Activated CD8-positive, alpha-beta T cell treated with anti-CD3 and anti-CD28 coated beads for 36 hours (primary cell): ENCODE measurements around the gene BRD8. TPM values are rescaled to one million over a fixed set of nuclear protein-coding genes. Genes with fewer than 3 reads are reported as not detected.

ENCODE experiments used
- ATAC-seq: fragments of 200-7000 bp; cut with Tn5 transposase; one replicate; pipeline ENCODE4 v1.10.0; 2021; ENCODE audit warnings: mild to moderate bottlenecking, moderate library complexity
- CTCF ChIA-PET: fragments of 350-600 bp; sonication (Branson Sonifier 250); formaldehyde crosslinking; loops from one replicate; lab custom pipeline; 2021; ENCODE audit warnings: antibody characterized with exemption; lab: Charles Lee
- POLR2A ChIA-PET: fragments of 350-600 bp; sonication (Branson Sonifier 250); formaldehyde crosslinking; loops from one replicate; lab custom pipeline; 2021; ENCODE audit warnings: antibody characterized with exemption; lab: Charles Lee
- DNase-seq: peaks from one replicate; pipeline ENCODE4 v3.0.0-alpha.2; 2020
- H3K27ac Mint-ChIP-seq: one replicate; pipeline ENCODE4 v1.8.0; 2021; ENCODE audit warnings: mild to moderate bottlenecking, mixed read lengths
- H3K27me3 Mint-ChIP-seq: one replicate; pipeline ENCODE4 v1.8.0; 2021; ENCODE audit warnings: mixed read lengths
- H3K36me3 Mint-ChIP-seq: one replicate; pipeline ENCODE4 v1.8.0; 2021; ENCODE audit warnings: low read depth, mixed read lengths
- H3K4me1 Mint-ChIP-seq: one replicate; pipeline ENCODE4 v1.8.0; 2021; ENCODE audit warnings: low read depth, mixed read lengths
- H3K4me3 Mint-ChIP-seq: one replicate; pipeline ENCODE4 v1.8.0; 2021; ENCODE audit warnings: mild to moderate bottlenecking, moderate library complexity, mixed read lengths
- H3K9me3 Mint-ChIP-seq: one replicate; pipeline ENCODE4 v1.8.0; 2021; ENCODE audit warnings: mixed read lengths
- intact Hi-C: fragments of 100-400 bp; cut with micrococcal nuclease; formaldehyde crosslinking; loops from one replicate; pipeline ENCODE4 v1.10.0; 2022
- total RNA-seq, 2 experiments: library from RNA; stranded (reverse); gene quantifications; one replicate each; pipeline ENCODE4 v1.2.3, GENCODE V29; 2021
- TF ChIP-seq, protein P1 (sequence below): fragments of 200-600 bp; IDR thresholded peaks from one replicate; pipeline ENCODE4 v1.8.0; 2022; ENCODE audit warnings: antibody characterized with exemption, mild to moderate bottlenecking

The BRD8 gene, protein sequence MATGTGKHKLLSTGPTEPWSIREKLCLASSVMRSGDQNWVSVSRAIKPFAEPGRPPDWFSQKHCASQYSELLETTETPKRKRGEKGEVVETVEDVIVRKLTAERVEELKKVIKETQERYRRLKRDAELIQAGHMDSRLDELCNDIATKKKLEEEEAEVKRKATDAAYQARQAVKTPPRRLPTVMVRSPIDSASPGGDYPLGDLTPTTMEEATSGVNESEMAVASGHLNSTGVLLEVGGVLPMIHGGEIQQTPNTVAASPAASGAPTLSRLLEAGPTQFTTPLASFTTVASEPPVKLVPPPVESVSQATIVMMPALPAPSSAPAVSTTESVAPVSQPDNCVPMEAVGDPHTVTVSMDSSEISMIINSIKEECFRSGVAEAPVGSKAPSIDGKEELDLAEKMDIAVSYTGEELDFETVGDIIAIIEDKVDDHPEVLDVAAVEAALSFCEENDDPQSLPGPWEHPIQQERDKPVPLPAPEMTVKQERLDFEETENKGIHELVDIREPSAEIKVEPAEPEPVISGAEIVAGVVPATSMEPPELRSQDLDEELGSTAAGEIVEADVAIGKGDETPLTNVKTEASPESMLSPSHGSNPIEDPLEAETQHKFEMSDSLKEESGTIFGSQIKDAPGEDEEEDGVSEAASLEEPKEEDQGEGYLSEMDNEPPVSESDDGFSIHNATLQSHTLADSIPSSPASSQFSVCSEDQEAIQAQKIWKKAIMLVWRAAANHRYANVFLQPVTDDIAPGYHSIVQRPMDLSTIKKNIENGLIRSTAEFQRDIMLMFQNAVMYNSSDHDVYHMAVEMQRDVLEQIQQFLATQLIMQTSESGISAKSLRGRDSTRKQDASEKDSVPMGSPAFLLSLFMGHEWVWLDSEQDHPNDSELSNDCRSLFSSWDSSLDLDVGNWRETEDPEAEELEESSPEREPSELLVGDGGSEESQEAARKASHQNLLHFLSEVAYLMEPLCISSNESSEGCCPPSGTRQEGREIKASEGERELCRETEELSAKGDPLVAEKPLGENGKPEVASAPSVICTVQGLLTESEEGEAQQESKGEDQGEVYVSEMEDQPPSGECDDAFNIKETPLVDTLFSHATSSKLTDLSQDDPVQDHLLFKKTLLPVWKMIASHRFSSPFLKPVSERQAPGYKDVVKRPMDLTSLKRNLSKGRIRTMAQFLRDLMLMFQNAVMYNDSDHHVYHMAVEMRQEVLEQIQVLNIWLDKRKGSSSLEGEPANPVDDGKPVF
- total RNA-seq, result 10 to 100 TPM; 42.0 to 46.3 TPM

DNA sequence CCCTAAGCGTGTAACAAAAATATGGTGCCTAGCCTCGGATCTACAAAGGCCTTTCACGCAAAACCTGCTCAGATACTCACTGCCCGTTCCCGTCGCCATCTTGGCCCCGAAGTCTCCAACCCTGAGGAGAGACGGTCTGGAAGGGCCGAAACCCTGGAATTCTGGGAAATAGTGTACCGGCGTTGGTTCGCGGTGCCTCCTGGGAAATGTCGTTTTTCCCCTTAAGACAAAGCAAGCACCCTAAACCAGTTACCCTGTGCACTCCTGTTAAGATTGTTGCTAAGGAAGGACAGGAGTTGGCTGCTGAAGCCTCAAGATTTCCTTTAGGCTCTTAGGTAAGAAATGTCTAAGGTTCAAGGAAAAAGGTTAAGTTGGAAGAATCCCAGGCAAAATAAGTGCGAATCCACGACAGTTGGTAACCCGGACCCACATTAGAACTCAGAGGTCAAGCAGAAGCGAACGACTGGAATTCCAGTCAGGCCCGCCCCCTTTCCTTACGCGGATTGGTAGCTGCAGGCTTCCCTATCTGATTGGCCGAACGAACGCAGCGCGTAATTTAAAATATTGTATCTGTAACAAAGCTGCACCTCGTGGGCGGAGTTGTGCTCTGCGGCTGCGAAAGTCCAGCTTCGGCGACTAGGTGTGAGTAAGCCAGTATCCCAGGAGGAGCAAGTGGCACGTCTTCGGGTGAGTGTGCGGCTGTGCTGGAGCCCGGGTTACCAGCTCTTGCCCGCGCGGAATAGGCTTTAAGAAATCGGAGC lies at the start of gene BRD8, which contains the start of gene KIF20A:
Gene BRD8, minus strand, starts transcription at position 115 of the 761 bp plus-strand sequence. Its CDS starts 16 bp downstream, at position 99.
Gene KIF20A, plus strand, starts transcription at position 597 of the 761 bp plus-strand sequence. CDS start 569 bp downstream, outside the sequence.
- Mint-ChIP-seq H3K4me1 (peaks cover 20% of the 10 kb centered on the region), H3K27me3 (no peaks in the 10 kb centered on the region), H3K36me3 (peaks cover 31% of the 10 kb centered on the region), H3K9me3 (no peaks in the 10 kb centered on the region), H3K4me3 (no peak within 1 kb of the TSS), H3K27ac (no peak within 1 kb of the TSS)
- ATAC-seq, result peak; percentile 91
- intact Hi-C loops, result loop anchor here (2.0 kb wide), 1 partner anchor 152 kb away; the partner anchor contains the start of gene CDC25C
- CTCF ChIA-PET, result interaction anchor here (0.6 to 4.1 kb wide), 16 partner anchors 9 to 325 kb away, joined by 3 to 35 read pairs (median 3); partner anchors contain the start of genes CDC25C and KDM3B
- DNase-seq, result peak; percentile 98
- POLR2A ChIA-PET, result interaction anchor here (0.5 to 2.0 kb wide), 9 partner anchors 11 to 364 kb away, joined by 3 to 12 read pairs (median 4); partner anchors contain the start of genes CDC25C, EGR1, ETF1 and KDM3B
- TF ChIP-seq, protein P1, sequence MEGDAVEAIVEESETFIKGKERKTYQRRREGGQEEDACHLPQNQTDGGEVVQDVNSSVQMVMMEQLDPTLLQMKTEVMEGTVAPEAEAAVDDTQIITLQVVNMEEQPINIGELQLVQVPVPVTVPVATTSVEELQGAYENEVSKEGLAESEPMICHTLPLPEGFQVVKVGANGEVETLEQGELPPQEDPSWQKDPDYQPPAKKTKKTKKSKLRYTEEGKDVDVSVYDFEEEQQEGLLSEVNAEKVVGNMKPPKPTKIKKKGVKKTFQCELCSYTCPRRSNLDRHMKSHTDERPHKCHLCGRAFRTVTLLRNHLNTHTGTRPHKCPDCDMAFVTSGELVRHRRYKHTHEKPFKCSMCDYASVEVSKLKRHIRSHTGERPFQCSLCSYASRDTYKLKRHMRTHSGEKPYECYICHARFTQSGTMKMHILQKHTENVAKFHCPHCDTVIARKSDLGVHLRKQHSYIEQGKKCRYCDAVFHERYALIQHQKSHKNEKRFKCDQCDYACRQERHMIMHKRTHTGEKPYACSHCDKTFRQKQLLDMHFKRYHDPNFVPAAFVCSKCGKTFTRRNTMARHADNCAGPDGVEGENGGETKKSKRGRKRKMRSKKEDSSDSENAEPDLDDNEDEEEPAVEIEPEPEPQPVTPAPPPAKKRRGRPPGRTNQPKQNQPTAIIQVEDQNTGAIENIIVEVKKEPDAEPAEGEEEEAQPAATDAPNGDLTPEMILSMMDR, result no peak

DNA sequence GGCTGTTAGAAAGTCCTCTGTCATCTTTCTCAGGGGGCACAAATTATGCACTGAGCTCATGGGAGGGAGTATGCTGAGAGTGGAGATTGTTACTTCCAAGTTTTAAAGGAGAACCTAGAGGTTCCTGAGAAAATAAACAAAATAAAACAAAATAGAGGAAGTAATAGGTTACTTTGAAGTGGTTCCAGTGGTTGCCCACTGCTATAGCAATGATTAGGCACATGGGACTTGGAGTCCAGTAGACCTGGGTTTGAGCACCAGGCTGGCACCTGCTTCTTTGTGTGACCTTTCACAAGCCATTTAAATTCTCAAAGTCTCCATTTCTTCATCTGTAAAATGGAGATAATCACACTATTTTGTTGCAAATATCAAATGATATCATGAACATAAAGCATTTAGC lies 48.5 kb upstream of the BRD8 start:
- H3K27me3 Mint-ChIP-seq, result peaks cover 10% of the 10 kb centered on the region
- H3K27ac Mint-ChIP-seq, result no peak overlapping the region
- H3K36me3 Mint-ChIP-seq, result no peaks in the 10 kb centered on the region
- H3K9me3 Mint-ChIP-seq, result peaks cover 6% of the 10 kb centered on the region
- CTCF ChIA-PET, result no interaction called here
- POLR2A ChIA-PET, result no interaction called here
- no peak for DNase-seq
- H3K4me1 Mint-ChIP-seq, result no peaks in the 10 kb centered on the region
- TF ChIP-seq, protein P1, result no peak
- intact Hi-C loops, result no loop called here
- H3K4me3 Mint-ChIP-seq, result no peak overlapping the region
- no peak for ATAC-seq

DNA sequence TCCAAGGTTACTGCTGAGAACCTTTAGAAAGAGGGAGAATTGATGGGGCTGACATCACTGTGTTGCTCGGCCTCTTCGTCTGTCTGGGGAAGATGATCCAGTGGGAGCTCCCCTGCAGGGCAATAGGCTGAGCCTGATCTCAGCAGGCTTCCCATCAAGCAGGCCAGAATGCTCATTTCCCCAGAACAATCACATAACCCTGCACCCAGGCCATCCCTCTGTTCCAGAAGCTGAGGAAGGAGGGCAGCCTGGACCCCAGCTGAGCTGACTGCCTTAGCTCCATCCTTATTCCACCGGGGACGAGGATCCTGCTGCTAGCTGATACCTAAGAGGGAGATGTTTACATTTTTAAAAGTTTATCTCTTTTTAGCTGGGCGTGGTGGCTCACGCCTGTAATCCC lies 46.3 kb upstream of the BRD8 start:
- CTCF ChIA-PET, result interaction anchor here (0.9 to 2.1 kb wide), 3 partner anchors 12 to 34 kb away, joined by 3 to 5 read pairs (median 3); partner anchors contain the start of gene CDC23
- Mint-ChIP-seq H3K27ac (no peak overlapping the region), H3K4me3 (no peak overlapping the region), H3K27me3 (peaks cover 11% of the 10 kb centered on the region), H3K9me3 (peaks cover 6% of the 10 kb centered on the region), H3K36me3 (no peaks in the 10 kb centered on the region), H3K4me1 (no peaks in the 10 kb centered on the region)
- DNase-seq (no peak), ATAC-seq (no peak)
- TF ChIP-seq, protein P1, result no peak
- intact Hi-C loops, result loop anchor here (5.0 kb wide), 1 partner anchor 58 kb away; no protein-coding TSS in a partner anchor
- POLR2A ChIA-PET, result no interaction called here

DNA sequence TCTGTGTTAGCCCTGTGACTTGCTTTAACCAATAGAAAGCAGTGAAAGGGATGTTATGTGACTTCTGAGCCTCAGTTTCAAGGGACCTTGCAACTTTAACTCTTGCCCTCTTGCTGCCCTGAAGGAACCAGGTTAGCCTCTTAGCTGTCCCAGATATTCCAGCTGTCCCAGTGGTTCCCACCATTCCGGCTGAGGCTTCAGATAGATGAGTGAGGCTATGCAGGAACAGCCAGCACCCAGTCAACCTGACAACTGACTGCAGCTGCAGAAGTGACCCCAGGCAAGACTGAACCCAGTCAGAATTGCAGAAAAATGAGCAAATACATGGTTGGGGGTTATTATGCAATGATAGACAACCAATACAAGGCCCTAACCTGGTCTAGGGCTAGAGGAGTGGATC lies 45.1 kb upstream of the BRD8 start:
- no peaks in the 10 kb centered on the region for H3K36me3 Mint-ChIP-seq
- peaks cover 6% of the 10 kb centered on the region for H3K9me3 Mint-ChIP-seq
- intact Hi-C loops, result loop anchor here (5.0 kb wide), 1 partner anchor 59 kb away; no protein-coding TSS in a partner anchor
- TF ChIP-seq, protein P1, result no peak
- H3K4me3 Mint-ChIP-seq, result no peak overlapping the region
- ATAC-seq, result no peak
- peaks cover 11% of the 10 kb centered on the region for H3K27me3 Mint-ChIP-seq
- ChIA-PET CTCF (interaction anchor here (0.7 to 2.2 kb wide), 16 partner anchors 8 to 226 kb away, joined by 3 to 14 read pairs (median 4); partner anchors contain the start of genes CDC23, CDC25C and KDM3B), POLR2A (interaction anchor here (1.4 kb wide), 1 partner anchor 17 kb away, joined by 3 read pairs; no protein-coding TSS in a partner anchor)
- H3K4me1 Mint-ChIP-seq, result no peaks in the 10 kb centered on the region
- H3K27ac Mint-ChIP-seq, result no peak overlapping the region
- no peak for DNase-seq
